SU-DHL-6 (cell line): ENCODE data around the gene MYO1F.

ENCODE experiments used
- EZH2phosphoT487 ChIP-seq: fragments of 200-600 bp; sonication (generic), shearing (Covaris generic); conservative IDR thresholded peaks from 2 replicates; pipeline ENCODE4 v1.6.1; 2018; ENCODE audit warnings: mild to moderate bottlenecking, antibody characterized with exemption, low read length, moderate library complexity, mixed read lengths
- TF ChIP-seq, protein P1 (sequence below): fragments of 200-600 bp; sonication (generic); IDR thresholded peaks from one replicate; pipeline ENCODE4 v1.5.1; 2017; ENCODE audit warnings: antibody characterized with exemption, mild to moderate bottlenecking, low read length, moderate library complexity; ENCODE audit not compliant: insufficient read depth, poor library complexity, severe bottlenecking

- TF ChIP-seq, protein P1, sequence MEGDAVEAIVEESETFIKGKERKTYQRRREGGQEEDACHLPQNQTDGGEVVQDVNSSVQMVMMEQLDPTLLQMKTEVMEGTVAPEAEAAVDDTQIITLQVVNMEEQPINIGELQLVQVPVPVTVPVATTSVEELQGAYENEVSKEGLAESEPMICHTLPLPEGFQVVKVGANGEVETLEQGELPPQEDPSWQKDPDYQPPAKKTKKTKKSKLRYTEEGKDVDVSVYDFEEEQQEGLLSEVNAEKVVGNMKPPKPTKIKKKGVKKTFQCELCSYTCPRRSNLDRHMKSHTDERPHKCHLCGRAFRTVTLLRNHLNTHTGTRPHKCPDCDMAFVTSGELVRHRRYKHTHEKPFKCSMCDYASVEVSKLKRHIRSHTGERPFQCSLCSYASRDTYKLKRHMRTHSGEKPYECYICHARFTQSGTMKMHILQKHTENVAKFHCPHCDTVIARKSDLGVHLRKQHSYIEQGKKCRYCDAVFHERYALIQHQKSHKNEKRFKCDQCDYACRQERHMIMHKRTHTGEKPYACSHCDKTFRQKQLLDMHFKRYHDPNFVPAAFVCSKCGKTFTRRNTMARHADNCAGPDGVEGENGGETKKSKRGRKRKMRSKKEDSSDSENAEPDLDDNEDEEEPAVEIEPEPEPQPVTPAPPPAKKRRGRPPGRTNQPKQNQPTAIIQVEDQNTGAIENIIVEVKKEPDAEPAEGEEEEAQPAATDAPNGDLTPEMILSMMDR: no peak
- TF ChIP-seq EZH2phosphoT487: no peak
Measured at GRCh38 chr19:8491574-8491973, 85.7 kb downstream of the MYO1F start.
